Right atrium auricular region (tissue), 2 donors: Measurements from ENCODE around the gene MRPL36. TPM values are rescaled to one million over a fixed set of nuclear protein-coding genes. Genes with fewer than 3 reads are reported as not detected.

Source experiments
- DNase-seq: peaks from one replicate; pipeline ENCODE4 v3.0.0-alpha.2; 2019; ENCODE audit warnings: low spot score
- H3K27ac ChIP-seq, 2 donors: fragments of 200-600 bp; sonication (generic); 1 replicate in 1 of 2; 2 replicates in 1 of 2; pipeline ENCODE4 v1.5.1; 2016 to 2019
- H3K27me3 ChIP-seq, 2 donors: fragments of 200-600 bp; sonication (generic); one replicate each; pipeline versions ENCODE4 v1.5.1 to v1.6.0; 2017 to 2019
- H3K36me3 ChIP-seq: fragments of 200-600 bp; sonication (generic); one replicate; pipeline ENCODE4 v1.5.1; 2016
- H3K4me1 ChIP-seq, 2 donors: fragments of 200-600 bp; sonication (generic); one replicate each; pipeline versions ENCODE4 v1.5.1 to v1.6.0; 2017 to 2019
- H3K4me3 ChIP-seq, 2 donors: fragments of 200-600 bp; sonication (generic); 1 replicate in 1 of 2; 2 replicates in 1 of 2; pipeline ENCODE4 v1.5.1; 2017 to 2019; ENCODE audit warnings: mild to moderate bottlenecking in 1 of 2, moderate library complexity in 1 of 2
- H3K9me3 ChIP-seq, 2 donors: fragments of 200-600 bp; sonication (generic); one replicate each; pipeline ENCODE4 v1.5.1; 2019
- CTCF ChIP-seq, 2 donors: fragments of 200-600 bp; sonication (generic); IDR thresholded peaks; one replicate each; pipeline ENCODE4 v1.5.1; 2019; ENCODE audit warnings: antibody characterized with exemption in 2 of 2
- total RNA-seq, 2 donors: library from RNA; depleted of rRNA; stranded (reverse); fragments of >200 nt; gene quantifications; one replicate each; pipeline ENCODE4 v1.1.0, GENCODE V29; 2016

The MRPL36 gene
- total RNA-seq, 2 donors from 2014 or later: 40.5 to 41.2 TPM

- Histone ChIP-seq H3K36me3 (no peaks in the 10 kb centered on the region), H3K9me3 (no peaks in the 10 kb centered on the region), H3K4me1 (no peaks in the 10 kb centered on the region), H3K27ac (no peak overlapping the region), H3K4me3 (no peak overlapping the region), H3K27me3 (no peaks in the 10 kb centered on the region)
- TF ChIP-seq CTCF (IDR thresholded peaks at IDR 0.05): no peak
- no peak for DNase-seq
Measured at GRCh38 chr5:1762121-1762882, 37.3 kb downstream of the MRPL36 start.

GRCh38 chr5:1761453-1761755, 38.2 kb downstream of the MRPL36 start:
- H3K4me1 ChIP-seq: no peaks in the 10 kb centered on the region
- no peaks in the 10 kb centered on the region for H3K27me3 ChIP-seq
- TF ChIP-seq CTCF (IDR thresholded peaks at IDR 0.05): no peak
- no peaks in the 10 kb centered on the region for H3K9me3 ChIP-seq
- no peak overlapping the region for H3K4me3 ChIP-seq
- no peak overlapping the region for H3K27ac ChIP-seq
- DNase-seq: no peak
- H3K36me3 ChIP-seq: no peaks in the 10 kb centered on the region

- Histone ChIP-seq H3K4me3 (no peak overlapping the region), H3K36me3 (no peaks in the 10 kb centered on the region), H3K4me1 (no peaks in the 10 kb centered on the region), H3K27ac (no peak overlapping the region), H3K9me3 (no peaks in the 10 kb centered on the region), H3K27me3 (no peaks in the 10 kb centered on the region)
- TF ChIP-seq CTCF (IDR thresholded peaks at IDR 0.05): no peak
- no peak for DNase-seq
Measured at GRCh38 chr5:1760656-1761452, 38.8 kb downstream of the MRPL36 start.

GRCh38 chr5:1760231-1760630, 39.4 kb downstream of the MRPL36 start:
- Histone ChIP-seq H3K9me3 (no peaks in the 10 kb centered on the region), H3K36me3 (no peaks in the 10 kb centered on the region), H3K4me3 (no peak overlapping the region), H3K27ac (no peak overlapping the region), H3K27me3 (no peaks in the 10 kb centered on the region), H3K4me1 (no peaks in the 10 kb centered on the region)
- TF ChIP-seq CTCF (IDR thresholded peaks at IDR 0.05): no peak
- DNase-seq: no peak

- H3K4me1 ChIP-seq: no peaks in the 10 kb centered on the region
- no peak overlapping the region for H3K27ac ChIP-seq
- no peak overlapping the region for H3K4me3 ChIP-seq
- no peaks in the 10 kb centered on the region for H3K36me3 ChIP-seq
- no peaks in the 10 kb centered on the region for H3K9me3 ChIP-seq
- TF ChIP-seq CTCF (IDR thresholded peaks at IDR 0.05): no peak
- no peaks in the 10 kb centered on the region for H3K27me3 ChIP-seq
- no peak for DNase-seq
Measured at GRCh38 chr5:1759378-1759970, 40.2 kb downstream of the MRPL36 start.
